Measurements from ENCODE around the gene SLC2A10.

Gene SLC2A10

GRCh38 chr20:46709459-46710152 lies at the start of gene SLC2A10:
SLC2A10 (plus strand) TSS chr20:46709649; CDS start chr20:46709737, 88 bp downstream.
- Histone ChIP-seq H3K9ac (ENCODE audit: low read depth in 1 of 2, low read length in 2 of 2) (peak within 1 kb of the TSS; percentile 83 to 87), H3K27ac (ENCODE audit: low read depth in 2 of 2, low read length in 2 of 2) (peak within 1 kb of the TSS; percentile 85 to 92), H3K9me3 (ENCODE audit: control insufficient read depth in 2 of 2, low read length in 2 of 2) (no peaks in the 10 kb centered on the region), H3K36me3 (ENCODE audit: control insufficient read depth in 2 of 2, insufficient read depth in 2 of 2, low read length in 2 of 2) (no peaks in the 10 kb centered on the region), H3K4me3 (ENCODE audit: low read length in 2 of 2) (peak within 1 kb of the TSS; percentile 76 to 80), H3K4me1 (ENCODE audit: control insufficient read depth in 2 of 2, insufficient read depth in 2 of 2, low read length in 2 of 2) (peaks cover 16 to 40% of the 10 kb centered on the region in 2 donors), H3K27me3 (ENCODE audit: control insufficient read depth in 2 of 2, insufficient read depth in 2 of 2, low read length in 2 of 2) (no peaks in the 10 kb centered on the region)

GRCh38 chr20:46660487-46660886 lies 49.0 kb upstream of the SLC2A10 start:
- H3K36me3 ChIP-seq (ENCODE audit: control insufficient read depth in 2 of 2, insufficient read depth in 2 of 2, low read length in 2 of 2) = no peaks in the 10 kb centered on the region
- no peak overlapping the region for H3K9ac ChIP-seq (ENCODE audit: low read depth in 1 of 2, low read length in 2 of 2)
- no peaks in the 10 kb centered on the region for H3K27me3 ChIP-seq (ENCODE audit: control insufficient read depth in 2 of 2, insufficient read depth in 2 of 2, low read length in 2 of 2)
- H3K4me3 ChIP-seq (ENCODE audit: low read length in 2 of 2) = no peak overlapping the region
- no peaks in the 10 kb centered on the region for H3K9me3 ChIP-seq (ENCODE audit: control insufficient read depth in 2 of 2, low read length in 2 of 2)
- no peak overlapping the region for H3K27ac ChIP-seq (ENCODE audit: low read depth in 2 of 2, low read length in 2 of 2)
- no peaks in the 10 kb centered on the region for H3K4me1 ChIP-seq (ENCODE audit: control insufficient read depth in 2 of 2, insufficient read depth in 2 of 2, low read length in 2 of 2)

GRCh38 chr20:46661659-46662058 lies 47.8 kb upstream of the SLC2A10 start:
- no peak overlapping the region for H3K4me3 ChIP-seq (ENCODE audit: low read length in 2 of 2)
- no peak overlapping the region for H3K9ac ChIP-seq (ENCODE audit: low read depth in 1 of 2, low read length in 2 of 2)
- no peaks in the 10 kb centered on the region for H3K36me3 ChIP-seq (ENCODE audit: control insufficient read depth in 2 of 2, insufficient read depth in 2 of 2, low read length in 2 of 2)
- H3K4me1 ChIP-seq (ENCODE audit: control insufficient read depth in 2 of 2, insufficient read depth in 2 of 2, low read length in 2 of 2) = no peaks in the 10 kb centered on the region
- H3K9me3 ChIP-seq (ENCODE audit: control insufficient read depth in 2 of 2, low read length in 2 of 2) = no peaks in the 10 kb centered on the region
- no peak overlapping the region for H3K27ac ChIP-seq (ENCODE audit: low read depth in 2 of 2, low read length in 2 of 2)
- H3K27me3 ChIP-seq (ENCODE audit: control insufficient read depth in 2 of 2, insufficient read depth in 2 of 2, low read length in 2 of 2) = no peaks in the 10 kb centered on the region

GRCh38 chr20:46663531-46663930 lies 45.9 kb upstream of the SLC2A10 start:
- Histone ChIP-seq H3K27ac (ENCODE audit: low read depth in 2 of 2, low read length in 2 of 2) (no peak overlapping the region), H3K4me3 (ENCODE audit: low read length in 2 of 2) (no peak overlapping the region), H3K27me3 (ENCODE audit: control insufficient read depth in 2 of 2, insufficient read depth in 2 of 2, low read length in 2 of 2) (no peaks in the 10 kb centered on the region), H3K4me1 (ENCODE audit: control insufficient read depth in 2 of 2, insufficient read depth in 2 of 2, low read length in 2 of 2) (no peaks in the 10 kb centered on the region), H3K36me3 (ENCODE audit: control insufficient read depth in 2 of 2, insufficient read depth in 2 of 2, low read length in 2 of 2) (no peaks in the 10 kb centered on the region), H3K9me3 (ENCODE audit: control insufficient read depth in 2 of 2, low read length in 2 of 2) (no peaks in the 10 kb centered on the region), H3K9ac (ENCODE audit: low read depth in 1 of 2, low read length in 2 of 2) (no peak overlapping the region)

GRCh38 chr20:46665602-46666001 lies 43.8 kb upstream of the SLC2A10 start:
- Histone ChIP-seq H3K9ac (ENCODE audit: low read depth in 1 of 2, low read length in 2 of 2) (no peak overlapping the region), H3K9me3 (ENCODE audit: control insufficient read depth in 2 of 2, low read length in 2 of 2) (no peaks in the 10 kb centered on the region), H3K27ac (ENCODE audit: low read depth in 2 of 2, low read length in 2 of 2) (no peak overlapping the region), H3K36me3 (ENCODE audit: control insufficient read depth in 2 of 2, insufficient read depth in 2 of 2, low read length in 2 of 2) (no peaks in the 10 kb centered on the region), H3K27me3 (ENCODE audit: control insufficient read depth in 2 of 2, insufficient read depth in 2 of 2, low read length in 2 of 2) (no peaks in the 10 kb centered on the region), H3K4me3 (ENCODE audit: low read length in 2 of 2) (no peak overlapping the region), H3K4me1 (ENCODE audit: control insufficient read depth in 2 of 2, insufficient read depth in 2 of 2, low read length in 2 of 2) (no peaks in the 10 kb centered on the region)

GRCh38 chr20:46666306-46666705 lies 43.1 kb upstream of the SLC2A10 start:
- Histone ChIP-seq H3K36me3 (ENCODE audit: control insufficient read depth in 2 of 2, insufficient read depth in 2 of 2, low read length in 2 of 2) (no peaks in the 10 kb centered on the region), H3K4me3 (ENCODE audit: low read length in 2 of 2) (no peak overlapping the region), H3K9me3 (ENCODE audit: control insufficient read depth in 2 of 2, low read length in 2 of 2) (no peaks in the 10 kb centered on the region), H3K27ac (ENCODE audit: low read depth in 2 of 2, low read length in 2 of 2) (no peak overlapping the region), H3K4me1 (ENCODE audit: control insufficient read depth in 2 of 2, insufficient read depth in 2 of 2, low read length in 2 of 2) (no peaks in the 10 kb centered on the region), H3K9ac (ENCODE audit: low read depth in 1 of 2, low read length in 2 of 2) (no peak overlapping the region), H3K27me3 (ENCODE audit: control insufficient read depth in 2 of 2, insufficient read depth in 2 of 2, low read length in 2 of 2) (no peaks in the 10 kb centered on the region)

GRCh38 chr20:46666818-46667515 lies 42.5 kb upstream of the SLC2A10 start:
- Histone ChIP-seq H3K9ac (ENCODE audit: low read depth in 1 of 2, low read length in 2 of 2) (no peak overlapping the region), H3K9me3 (ENCODE audit: control insufficient read depth in 2 of 2, low read length in 2 of 2) (no peaks in the 10 kb centered on the region), H3K36me3 (ENCODE audit: control insufficient read depth in 2 of 2, insufficient read depth in 2 of 2, low read length in 2 of 2) (no peaks in the 10 kb centered on the region), H3K4me1 (ENCODE audit: control insufficient read depth in 2 of 2, insufficient read depth in 2 of 2, low read length in 2 of 2) (no peaks in the 10 kb centered on the region), H3K27me3 (ENCODE audit: control insufficient read depth in 2 of 2, insufficient read depth in 2 of 2, low read length in 2 of 2) (no peaks in the 10 kb centered on the region), H3K27ac (ENCODE audit: low read depth in 2 of 2, low read length in 2 of 2) (no peak overlapping the region), H3K4me3 (ENCODE audit: low read length in 2 of 2) (no peak overlapping the region)

- Histone ChIP-seq H3K36me3 (ENCODE audit: control insufficient read depth in 2 of 2, insufficient read depth in 2 of 2, low read length in 2 of 2) (no peaks in the 10 kb centered on the region), H3K9me3 (ENCODE audit: control insufficient read depth in 2 of 2, low read length in 2 of 2) (no peaks in the 10 kb centered on the region), H3K4me1 (ENCODE audit: control insufficient read depth in 2 of 2, insufficient read depth in 2 of 2, low read length in 2 of 2) (no peaks in the 10 kb centered on the region), H3K9ac (ENCODE audit: low read depth in 1 of 2, low read length in 2 of 2) (no peak overlapping the region), H3K4me3 (ENCODE audit: low read length in 2 of 2) (no peak overlapping the region), H3K27me3 (ENCODE audit: control insufficient read depth in 2 of 2, insufficient read depth in 2 of 2, low read length in 2 of 2) (no peaks in the 10 kb centered on the region), H3K27ac (ENCODE audit: low read depth in 2 of 2, low read length in 2 of 2) (no peak overlapping the region)
Measured at GRCh38 chr20:46670228-46670584, 39.2 kb upstream of the SLC2A10 start.

GRCh38 chr20:46670585-46671584 lies 38.6 kb upstream of the SLC2A10 start:
- no peak overlapping the region for H3K4me3 ChIP-seq (ENCODE audit: low read length in 2 of 2)
- no peaks in the 10 kb centered on the region for H3K27me3 ChIP-seq (ENCODE audit: control insufficient read depth in 2 of 2, insufficient read depth in 2 of 2, low read length in 2 of 2)
- H3K36me3 ChIP-seq (ENCODE audit: control insufficient read depth in 2 of 2, insufficient read depth in 2 of 2, low read length in 2 of 2) = no peaks in the 10 kb centered on the region
- H3K27ac ChIP-seq (ENCODE audit: low read depth in 2 of 2, low read length in 2 of 2) = no peak overlapping the region
- H3K9ac ChIP-seq (ENCODE audit: low read depth in 1 of 2, low read length in 2 of 2) = no peak overlapping the region
- no peaks in the 10 kb centered on the region for H3K4me1 ChIP-seq (ENCODE audit: control insufficient read depth in 2 of 2, insufficient read depth in 2 of 2, low read length in 2 of 2)
- no peaks in the 10 kb centered on the region for H3K9me3 ChIP-seq (ENCODE audit: control insufficient read depth in 2 of 2, low read length in 2 of 2)
